PC-9 (cell line): ENCODE results near the gene LOXL1. TPM values are rescaled to one million over a fixed set of nuclear protein-coding genes. Genes with fewer than 3 reads are reported as not detected.
A peak's percentile ranks its signal among the peaks of the same experiment; 100 is the strongest.

Experiments used
- BruUV-seq: library from RNA; stranded (reverse); fragments of 400-500 nt; replicated peaks from 2 replicates; lab custom pipeline; 2021; lab: Mats Ljungman, UMichigan
- CTCF ChIA-PET: fragments of 300-600 bp; sonication (Branson Sonifier 250); formaldehyde crosslinking; loops from one replicate; lab custom pipeline; 2022; ENCODE audit warnings: antibody characterized with exemption; lab: Charles Lee
- POLR2A ChIA-PET: fragments of 300-600 bp; sonication (Branson Sonifier 250); formaldehyde crosslinking; loops from one replicate; lab custom pipeline; 2022; ENCODE audit warnings: antibody characterized with exemption; ENCODE audit not compliant: unreplicated experiment; lab: Charles Lee
- DNase-seq, 2 experiments: peaks; one replicate each; pipeline versions ENCODE4 v3.0.0 to v3.0.0-alpha.2; 2015 to 2022; ENCODE audit warnings: mixed read lengths in 1 of 2
- H2AFZ ChIP-seq: fragments of 200-600 bp; sonication (generic); 2 replicates; pipeline ENCODE4 v1.8.1; 2017; ENCODE audit warnings: antibody characterized with exemption
- H3F3A ChIP-seq: fragments of 200-600 bp; sonication (generic); 2 replicates; pipeline ENCODE4 v1.8.1; 2017; ENCODE audit warnings: antibody characterized with exemption, mild to moderate bottlenecking, low read depth; ENCODE audit not compliant: insufficient read depth
- H3K27ac ChIP-seq: fragments of 200-600 bp; sonication (generic); 2 replicates; pipeline ENCODE4 v1.6.1; 2016; ENCODE audit warnings: mixed run types
- H3K27me3 ChIP-seq: fragments of 200-600 bp; sonication (generic); 2 replicates; pipeline ENCODE4 v1.6.1; 2016; ENCODE audit warnings: low read depth, mixed run types; ENCODE audit not compliant: insufficient read depth
- H3K36me3 ChIP-seq: fragments of 200-600 bp; sonication (generic); 2 replicates; pipeline ENCODE4 v1.6.1; 2016; ENCODE audit warnings: low read depth, mixed run types
- H3K4me1 ChIP-seq: fragments of 200-600 bp; sonication (generic); replicated peaks from 2 replicates; pipeline ENCODE4 v1.6.1; 2016; ENCODE audit warnings: mixed run types; ENCODE audit not compliant: insufficient read depth
- H3K4me2 ChIP-seq: fragments of 200-600 bp; sonication (generic); 2 replicates; pipeline ENCODE4 v1.6.1; 2017; ENCODE audit warnings: mixed run types
- H3K4me3 ChIP-seq: fragments of 200-600 bp; sonication (generic); 2 replicates; pipeline ENCODE4 v1.6.1; 2016; ENCODE audit warnings: mixed run types
- H3K79me2 ChIP-seq: fragments of 200-600 bp; sonication (generic); 2 replicates; pipeline ENCODE4 v1.6.1; 2017; ENCODE audit warnings: low read depth, mixed run types
- H3K9me2 ChIP-seq: fragments of 200-600 bp; sonication (generic); 2 replicates; pipeline ENCODE4 v1.8.1; 2017; ENCODE audit warnings: mild to moderate bottlenecking; ENCODE audit not compliant: insufficient read depth
- H3K9me3 ChIP-seq: fragments of 200-600 bp; sonication (generic); 2 replicates; pipeline ENCODE4 v1.8.1; 2016; ENCODE audit warnings: low read depth; ENCODE audit not compliant: insufficient read depth
- H4K20me1 ChIP-seq: fragments of 200-600 bp; sonication (generic); 2 replicates; pipeline ENCODE4 v1.8.1; 2017; ENCODE audit not compliant: insufficient read depth
- CTCF ChIP-seq: fragments of 200-600 bp; sonication (generic); conservative IDR thresholded peaks from 2 replicates; pipeline ENCODE4 v1.6.1; 2017; ENCODE audit warnings: mixed run types, antibody characterized with exemption, mild to moderate bottlenecking, moderate library complexity
- EZH2 ChIP-seq: fragments of 200-600 bp; sonication (generic); IDR thresholded peaks from 2 replicates; pipeline ENCODE4 v1.8.0; 2017; ENCODE audit warnings: antibody characterized with exemption, low read depth
- intact Hi-C: fragments of 100-400 bp; cut with micrococcal nuclease; formaldehyde crosslinking; loops from one replicate; pipeline ENCODE4 v1.10.0; 2022; ENCODE audit not compliant: unreplicated experiment
- total RNA-seq: library from RNA; stranded (reverse); gene quantifications from 2 replicates; pipeline ENCODE4 v1.2.3, GENCODE V29; 2021

The LOXL1 gene
- total RNA-seq, 1 experiment from 2014 or later = 50.7 TPM

- TF ChIP-seq CTCF (no peak), EZH2 (no peak)
- BruUV-seq = TSS peak; percentile 19
- Histone ChIP-seq H3K27ac (peak overlapping the region; percentile 79), H3K4me1 (peaks cover 59% of the 10 kb centered on the region), H4K20me1 (no peaks in the 10 kb centered on the region), H3K36me3 (no peaks in the 10 kb centered on the region), H3K4me3 (no peak overlapping the region), H3K9me3 (no peaks in the 10 kb centered on the region), H3K4me2 (peak overlapping the region; percentile 59), H3K27me3 (no peaks in the 10 kb centered on the region), H3K79me2 (no peaks in the 10 kb centered on the region; the same call in 1 of the 2 replicates), H3F3A (peaks cover 28% of the 10 kb centered on the region), H2AFZ (no peak overlapping the region), H3K9me2 (no peaks in the 10 kb centered on the region; the same call in 1 of the 2 replicates)
- ChIA-PET POLR2A (no interaction called here), CTCF (no interaction called here)
- intact Hi-C loops = loop anchor here (10.0 kb wide), 1 partner anchor 217 kb away; the partner anchor contains the start of gene STRA6
- peak; percentile 67 to 73 for DNase-seq
Observed at GRCh38 chr15:73987681-73988444, 61.6 kb downstream of the LOXL1 start.

- Histone ChIP-seq H3K79me2 (no peaks in the 10 kb centered on the region; the same call in 1 of the 2 replicates), H3K4me3 (no peak overlapping the region), H3K36me3 (no peaks in the 10 kb centered on the region), H3K4me2 (peak overlapping the region; percentile 59), H3K9me2 (no peaks in the 10 kb centered on the region; the same call in 1 of the 2 replicates), H3K27me3 (no peaks in the 10 kb centered on the region), H3K4me1 (peaks cover 52% of the 10 kb centered on the region), H3K27ac (peak overlapping the region; percentile 79), H3K9me3 (no peaks in the 10 kb centered on the region), H2AFZ (no peak overlapping the region), H3F3A (peaks cover 26% of the 10 kb centered on the region), H4K20me1 (no peaks in the 10 kb centered on the region)
- intact Hi-C loops = loop anchor here (10.0 kb wide), 1 partner anchor 216 kb away; the partner anchor contains the start of gene STRA6
- POLR2A ChIA-PET = no interaction called here
- BruUV-seq = TSS peak; percentile 65
- CTCF ChIA-PET = no interaction called here
- DNase-seq = no peak
- no peak for TF ChIP-seq CTCF
Observed at GRCh38 chr15:73988445-73988969, 62.2 kb downstream of the LOXL1 start.

- H3K79me2 ChIP-seq = no peaks in the 10 kb centered on the region; the same call in 1 of the 2 replicates
- BruUV-seq = no TSS peak
- intact Hi-C loops = loop anchor here (10.0 kb wide), 1 partner anchor 216 kb away; the partner anchor contains the start of gene STRA6
- no peaks in the 10 kb centered on the region for H3K27me3 ChIP-seq
- ChIA-PET POLR2A (no interaction called here), CTCF (interaction anchor here (0.6 to 0.7 kb wide), 2 partner anchors 16 to 59 kb away, joined by 4 to 6 read pairs; no protein-coding TSS in a partner anchor)
- TF ChIP-seq EZH2 (no peak), CTCF (no peak)
- peak overlapping the region; percentile 79 for H3K27ac ChIP-seq
- peak; percentile 27 to 87 for DNase-seq
- H3K9me2 ChIP-seq = no peaks in the 10 kb centered on the region; the same call in 1 of the 2 replicates
- no peaks in the 10 kb centered on the region for H3K9me3 ChIP-seq
- no peaks in the 10 kb centered on the region for H3K36me3 ChIP-seq
- H3K4me2 ChIP-seq = peak overlapping the region; percentile 59
- no peak overlapping the region for H3K4me3 ChIP-seq
- H2AFZ ChIP-seq = no peak overlapping the region
- peaks cover 22% of the 10 kb centered on the region for H3F3A ChIP-seq
- no peaks in the 10 kb centered on the region for H4K20me1 ChIP-seq
- peaks cover 53% of the 10 kb centered on the region for H3K4me1 ChIP-seq
Observed at GRCh38 chr15:73989001-73989798, 62.9 kb downstream of the LOXL1 start.
